Subcutaneous abdominal adipose tissue (tissue), 5 donors: ENCODE data around the gene NCAN.

Source experiments
- H3K27ac ChIP-seq: one replicate; pipeline ENCODE4 v1.7.0; 2013; ENCODE audit warnings: low read depth, mild to moderate bottlenecking, inconsistent platforms, low read length, moderate library complexity
- H3K27me3 ChIP-seq, 5 donors: one replicate each; pipeline ENCODE4 v1.7.0; 2013; ENCODE audit warnings: low read length in 5 of 5, inconsistent platforms in 1 of 5; ENCODE audit not compliant: control insufficient read depth in 5 of 5, insufficient read depth in 4 of 5
- H3K36me3 ChIP-seq, 5 donors: one replicate each; pipeline ENCODE4 v1.7.0; 2013; ENCODE audit warnings: low read length in 5 of 5; ENCODE audit not compliant: control insufficient read depth in 5 of 5, insufficient read depth in 5 of 5
- H3K4me1 ChIP-seq, 5 donors: one replicate each; pipeline ENCODE4 v1.7.0; 2013; ENCODE audit warnings: low read length in 5 of 5, mild to moderate bottlenecking in 3 of 5, moderate library complexity in 1 of 5; ENCODE audit not compliant: control insufficient read depth in 5 of 5, insufficient read depth in 5 of 5
- H3K4me3 ChIP-seq, 5 donors: one replicate each; pipeline ENCODE4 v1.7.0; 2013; ENCODE audit warnings: low read length in 5 of 5, low read depth in 1 of 5
- H3K9ac ChIP-seq, 5 donors: one replicate each; pipeline ENCODE4 v1.7.0; 2013; ENCODE audit warnings: low read length in 5 of 5, mild to moderate bottlenecking in 4 of 5, moderate library complexity in 3 of 5
- H3K9me3 ChIP-seq, 5 donors: one replicate each; pipeline ENCODE4 v1.7.0; 2013; ENCODE audit warnings: low read length in 5 of 5; ENCODE audit not compliant: control insufficient read depth in 5 of 5
- donor health status: healthy.
- donor health status: healthy.
- donor health status: healthy.
- donor health status: healthy.
- donor health status: healthy.

NCAN gene

GRCh38 chr19:19269952-19270694 lies 58.4 kb downstream of the NCAN start:
- no peak overlapping the region for H3K27ac ChIP-seq
- H3K36me3 ChIP-seq = peaks cover 0 to 4% (median 1%) of the 10 kb centered on the region in 5 donors
- H3K9me3 ChIP-seq = no peaks in the 10 kb centered on the region
- peaks cover 4 to 22% (median 9%) of the 10 kb centered on the region in 5 donors for H3K27me3 ChIP-seq
- no peak overlapping the region for H3K4me3 ChIP-seq
- H3K9ac ChIP-seq = no peak overlapping the region
- H3K4me1 ChIP-seq = peaks cover 0 to 10% (median 0%) of the 10 kb centered on the region in 5 donors

GRCh38 chr19:19270749-19271571 lies 59.2 kb downstream of the NCAN start:
- H3K9ac ChIP-seq = no peak overlapping the region
- H3K9me3 ChIP-seq = no peaks in the 10 kb centered on the region
- peaks cover 0 to 12% (median 9%) of the 10 kb centered on the region in 5 donors for H3K36me3 ChIP-seq
- peaks cover 4 to 22% (median 9%) of the 10 kb centered on the region in 5 donors for H3K27me3 ChIP-seq
- no peak overlapping the region for H3K4me3 ChIP-seq
- H3K27ac ChIP-seq = no peak overlapping the region
- H3K4me1 ChIP-seq = peaks cover 0 to 10% (median 0%) of the 10 kb centered on the region in 5 donors

GRCh38 chr19:19271828-19272599 lies 60.3 kb downstream of the NCAN start:
- peaks cover 0 to 22% (median 20%) of the 10 kb centered on the region in 5 donors for H3K36me3 ChIP-seq
- H3K9me3 ChIP-seq = no peaks in the 10 kb centered on the region
- H3K9ac ChIP-seq = no peak overlapping the region
- H3K27ac ChIP-seq = no peak overlapping the region
- peaks cover 4 to 22% (median 9%) of the 10 kb centered on the region in 5 donors for H3K27me3 ChIP-seq
- no peak overlapping the region for H3K4me3 ChIP-seq
- H3K4me1 ChIP-seq = peaks cover 0 to 10% (median 0%) of the 10 kb centered on the region in 5 donors

GRCh38 chr19:19274146-19274545 lies 62.4 kb downstream of the NCAN start:
- Histone ChIP-seq H3K4me3 (no peak overlapping the region), H3K27me3 (peaks cover 4 to 22% (median 9%) of the 10 kb centered on the region in 5 donors), H3K4me1 (peaks cover 0 to 10% (median 0%) of the 10 kb centered on the region in 5 donors), H3K36me3 (peaks cover 0 to 43% (median 40%) of the 10 kb centered on the region in 5 donors), H3K27ac (no peak overlapping the region), H3K9ac (no peak overlapping the region), H3K9me3 (no peaks in the 10 kb centered on the region)

- Histone ChIP-seq H3K9ac (no peak overlapping the region), H3K36me3 (peaks cover 0 to 51% (median 48%) of the 10 kb centered on the region in 5 donors), H3K27ac (no peak overlapping the region), H3K4me3 (no peak overlapping the region), H3K4me1 (peaks cover 0 to 10% (median 0%) of the 10 kb centered on the region in 5 donors), H3K9me3 (no peaks in the 10 kb centered on the region), H3K27me3 (peaks cover 4 to 22% (median 9%) of the 10 kb centered on the region in 5 donors)
Measured at GRCh38 chr19:19274716-19275565, 63.2 kb downstream of the NCAN start.

- H3K4me1 ChIP-seq = peaks cover 0 to 10% (median 0%) of the 10 kb centered on the region in 5 donors
- H3K9ac ChIP-seq = no peak overlapping the region
- peaks cover 0 to 65% (median 63%) of the 10 kb centered on the region in 5 donors for H3K36me3 ChIP-seq
- no peaks in the 10 kb centered on the region for H3K9me3 ChIP-seq
- H3K4me3 ChIP-seq = no peak overlapping the region
- peaks cover 4 to 22% (median 9%) of the 10 kb centered on the region in 5 donors for H3K27me3 ChIP-seq
- H3K27ac ChIP-seq = no peak overlapping the region
Measured at GRCh38 chr19:19276386-19276785, 64.6 kb downstream of the NCAN start.

- no peak overlapping the region for H3K27ac ChIP-seq
- H3K36me3 ChIP-seq = peaks cover 0 to 69% (median 68%) of the 10 kb centered on the region in 5 donors
- no peak overlapping the region for H3K4me3 ChIP-seq
- peaks cover 0 to 10% (median 0%) of the 10 kb centered on the region in 5 donors for H3K4me1 ChIP-seq
- no peaks in the 10 kb centered on the region for H3K9me3 ChIP-seq
- peaks cover 4 to 20% (median 9%) of the 10 kb centered on the region in 5 donors for H3K27me3 ChIP-seq
- H3K9ac ChIP-seq = no peak overlapping the region
Measured at GRCh38 chr19:19276851-19277250, 65.1 kb downstream of the NCAN start.

GRCh38 chr19:19278315-19278714 lies 66.6 kb downstream of the NCAN start:
- H3K27ac ChIP-seq = no peak overlapping the region
- peaks cover 4 to 11% (median 5%) of the 10 kb centered on the region in 5 donors for H3K27me3 ChIP-seq
- no peak overlapping the region for H3K4me3 ChIP-seq
- no peaks in the 10 kb centered on the region for H3K9me3 ChIP-seq
- H3K4me1 ChIP-seq = peaks cover 0 to 3% (median 0%) of the 10 kb centered on the region in 5 donors
- H3K9ac ChIP-seq = no peak overlapping the region
- peaks cover 0 to 78% (median 71%) of the 10 kb centered on the region in 5 donors for H3K36me3 ChIP-seq

GRCh38 chr19:19279062-19279612 lies 67.4 kb downstream of the NCAN start:
- Histone ChIP-seq H3K27ac (no peak overlapping the region), H3K27me3 (peaks cover 0 to 7% (median 0%) of the 10 kb centered on the region in 5 donors), H3K9me3 (no peaks in the 10 kb centered on the region), H3K4me1 (no peaks in the 10 kb centered on the region), H3K36me3 (peaks cover under 1 to 86% (median 72%) of the 10 kb centered on the region in 5 donors), H3K9ac (no peak overlapping the region), H3K4me3 (no peak overlapping the region)
